Duodenal mucosa (tissue), 2 donors: ENCODE results near the gene HMGCL.
"Not testable (repeated sequence)": the region's sequence is repeated elsewhere in the genome, so short reads cannot be mapped to it uniquely, and the experiment has no call there.

Source experiments
- H3K27ac ChIP-seq: one replicate; pipeline ENCODE4 v1.7.0; 2013; ENCODE audit warnings: low read depth, low read length
- H3K27me3 ChIP-seq, 2 donors: one replicate each; pipeline ENCODE4 v1.7.0; 2013; ENCODE audit warnings: low read length in 2 of 2, control low read depth in 1 of 2; ENCODE audit not compliant: insufficient read depth in 2 of 2, control insufficient read depth in 1 of 2
- H3K36me3 ChIP-seq, 2 donors: one replicate each; pipeline ENCODE4 v1.7.0; 2013; ENCODE audit warnings: low read length in 2 of 2, control low read depth in 1 of 2; ENCODE audit not compliant: insufficient read depth in 2 of 2, control insufficient read depth in 1 of 2
- H3K4me1 ChIP-seq, 2 donors: one replicate each; pipeline ENCODE4 v1.7.0; 2013; ENCODE audit warnings: low read length in 2 of 2, control low read depth in 1 of 2; ENCODE audit not compliant: insufficient read depth in 2 of 2, control insufficient read depth in 1 of 2
- H3K4me3 ChIP-seq, 2 donors: one replicate each; pipeline ENCODE4 v1.7.0; 2013; ENCODE audit warnings: low read length in 2 of 2, low read depth in 1 of 2
- H3K9ac ChIP-seq, 2 donors: one replicate each; pipeline ENCODE4 v1.7.0; 2013; ENCODE audit warnings: low read length in 2 of 2, low read depth in 1 of 2
- H3K9me3 ChIP-seq, 2 donors: one replicate each; pipeline ENCODE4 v1.7.0; 2013; ENCODE audit warnings: low read length in 2 of 2, control low read depth in 1 of 2; ENCODE audit not compliant: control insufficient read depth in 1 of 2

The HMGCL gene

GRCh38 chr1:23809751-23810171, 15.5 kb downstream of the HMGCL start:
- peak overlapping the region; percentile 31 to 43 for H3K9ac ChIP-seq
- peaks cover 20 to 44% of the 10 kb centered on the region in 2 donors for H3K36me3 ChIP-seq
- H3K4me3 ChIP-seq, result no peak overlapping the region
- peak overlapping the region; percentile 40 for H3K27ac ChIP-seq
- peaks cover 13 to 20% of the 10 kb centered on the region in 2 donors for H3K4me1 ChIP-seq
- no peaks in the 10 kb centered on the region for H3K9me3 ChIP-seq
- H3K27me3 ChIP-seq, result no peaks in the 10 kb centered on the region

GRCh38 chr1:23807453-23807852, 17.8 kb downstream of the HMGCL start:
- Histone ChIP-seq H3K4me3 (no peak overlapping the region), H3K9ac (no peak overlapping the region), H3K36me3 (peaks cover 17 to 47% of the 10 kb centered on the region in 2 donors), H3K27ac (no peak overlapping the region), H3K27me3 (no peaks in the 10 kb centered on the region), H3K9me3 (no peaks in the 10 kb centered on the region), H3K4me1 (peaks cover 13 to 20% of the 10 kb centered on the region in 2 donors)

DNA sequence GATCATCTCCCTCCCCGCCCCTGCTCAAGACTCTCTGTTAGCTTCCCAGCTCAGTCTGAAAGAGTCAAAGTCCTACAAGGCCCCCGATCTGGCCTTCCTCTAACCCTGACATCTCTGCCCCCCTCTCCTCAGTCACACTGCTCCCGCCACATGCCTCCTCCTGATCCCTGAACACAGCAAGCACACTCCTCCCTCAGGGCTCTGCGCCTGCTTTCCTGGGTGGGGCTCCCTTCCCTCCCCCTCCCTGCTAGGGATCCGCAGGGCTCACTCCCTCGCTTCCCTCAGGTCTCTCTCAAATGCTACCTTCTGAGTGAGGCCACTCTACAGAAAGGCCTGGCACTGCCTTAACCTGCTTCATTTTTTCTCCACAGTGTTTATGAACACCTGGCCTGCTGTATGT, 18.9 kb downstream of the HMGCL start:
- H3K4me3 ChIP-seq, result no peak overlapping the region
- no peaks in the 10 kb centered on the region for H3K9me3 ChIP-seq
- no peaks in the 10 kb centered on the region for H3K27me3 ChIP-seq
- H3K27ac ChIP-seq, result no peak overlapping the region
- H3K36me3 ChIP-seq, result peaks cover 17 to 48% of the 10 kb centered on the region in 2 donors
- H3K9ac ChIP-seq, result no peak overlapping the region
- H3K4me1 ChIP-seq, result peaks cover 21 to 27% of the 10 kb centered on the region in 2 donors

- peaks cover 14 to 18% of the 10 kb centered on the region in 2 donors for H3K4me1 ChIP-seq
- H3K27ac ChIP-seq, result no peak overlapping the region
- H3K36me3 ChIP-seq, result peaks cover 17 to 48% of the 10 kb centered on the region in 2 donors
- no peaks in the 10 kb centered on the region for H3K27me3 ChIP-seq
- no peak overlapping the region for H3K9ac ChIP-seq
- no peaks in the 10 kb centered on the region for H3K9me3 ChIP-seq
- H3K4me3 ChIP-seq, result no peak overlapping the region
Measured at GRCh38 chr1:23805025-23805424, 20.2 kb downstream of the HMGCL start.

DNA sequence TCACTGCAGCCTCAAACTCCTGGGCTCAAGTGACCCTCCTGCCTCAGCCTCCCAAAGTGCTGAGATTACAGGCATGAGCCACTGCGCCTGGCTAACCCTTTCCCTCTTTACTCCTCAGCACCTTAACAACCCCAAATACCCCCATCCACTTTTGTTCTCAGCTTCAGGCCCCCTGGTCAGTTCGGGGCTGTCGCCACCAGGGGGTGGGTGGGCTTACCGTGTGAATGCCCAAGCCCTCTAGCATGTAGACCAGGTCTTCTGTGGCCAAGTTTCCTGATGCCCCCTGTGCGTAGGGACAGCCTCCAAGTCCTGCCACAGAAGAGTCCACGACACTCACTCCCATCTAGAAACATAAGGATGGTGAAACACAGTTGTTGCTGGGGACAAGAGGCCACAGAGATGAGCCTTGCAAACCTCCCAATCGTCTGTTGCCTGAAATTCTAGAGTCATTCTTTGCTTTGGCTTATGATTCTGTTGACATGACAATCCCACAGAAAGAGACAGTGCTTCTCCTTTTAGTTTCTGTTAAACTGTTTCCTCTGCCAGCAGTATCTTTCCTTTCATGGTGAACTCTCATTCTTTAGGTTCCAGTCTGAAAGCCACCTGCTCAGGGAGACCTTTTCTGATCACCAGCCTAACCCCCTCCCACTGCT, 20.9 kb downstream of the HMGCL start:
- peaks cover 17 to 48% of the 10 kb centered on the region in 2 donors for H3K36me3 ChIP-seq
- H3K27me3 ChIP-seq, result no peaks in the 10 kb centered on the region
- no peaks in the 10 kb centered on the region for H3K9me3 ChIP-seq
- H3K27ac ChIP-seq, result no peak overlapping the region
- no peak overlapping the region for H3K4me3 ChIP-seq
- no peak overlapping the region for H3K9ac ChIP-seq
- peaks cover 13 to 20% of the 10 kb centered on the region in 2 donors for H3K4me1 ChIP-seq

GRCh38 chr1:23803674-23804073, 21.6 kb downstream of the HMGCL start:
- Histone ChIP-seq H3K9me3 (no peaks in the 10 kb centered on the region), H3K36me3 (peaks cover 17 to 48% of the 10 kb centered on the region in 2 donors), H3K4me3 (no peak overlapping the region), H3K27me3 (no peaks in the 10 kb centered on the region), H3K27ac (no peak overlapping the region), H3K9ac (no peak overlapping the region), H3K4me1 (peaks cover 19 to 26% of the 10 kb centered on the region in 2 donors)

- Histone ChIP-seq H3K4me1 (peaks cover 19 to 28% of the 10 kb centered on the region in 2 donors), H3K36me3 (peaks cover 17 to 48% of the 10 kb centered on the region in 2 donors)
- not testable (repeated sequence) for H3K4me3 ChIP-seq, H3K27ac ChIP-seq, H3K27me3 ChIP-seq, H3K9ac ChIP-seq, H3K9me3 ChIP-seq
Measured at GRCh38 chr1:23802809-23803342, 22.4 kb downstream of the HMGCL start.

DNA sequence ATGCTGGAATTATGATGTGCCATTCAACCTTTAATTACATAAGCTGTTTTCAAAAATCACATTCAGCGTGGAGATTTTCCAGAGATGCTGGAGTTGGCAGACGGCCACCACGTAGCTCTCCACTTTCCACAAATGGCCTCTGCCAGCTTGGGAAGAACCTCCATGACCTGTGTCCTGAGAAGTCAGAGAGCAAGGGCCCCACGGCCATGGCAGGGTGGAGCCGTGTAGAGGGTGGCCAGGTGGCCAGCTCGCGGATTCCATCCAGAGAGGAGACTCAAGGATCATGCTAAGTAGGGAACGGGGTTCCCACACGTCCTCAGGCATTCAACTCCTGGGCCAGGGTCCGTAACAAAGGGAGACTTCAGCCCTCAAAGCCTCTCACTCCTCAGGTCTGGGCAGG, 23.4 kb downstream of the HMGCL start:
- Histone ChIP-seq H3K9ac (peak overlapping the region; percentile 81 to 87), H3K36me3 (peaks cover 12 to 48% of the 10 kb centered on the region in 2 donors), H3K4me1 (peaks cover 21 to 32% of the 10 kb centered on the region in 2 donors), H3K4me3 (peak overlapping the region; percentile 87 to 88), H3K27me3 (no peaks in the 10 kb centered on the region), H3K27ac (no peak overlapping the region), H3K9me3 (no peaks in the 10 kb centered on the region)

DNA sequence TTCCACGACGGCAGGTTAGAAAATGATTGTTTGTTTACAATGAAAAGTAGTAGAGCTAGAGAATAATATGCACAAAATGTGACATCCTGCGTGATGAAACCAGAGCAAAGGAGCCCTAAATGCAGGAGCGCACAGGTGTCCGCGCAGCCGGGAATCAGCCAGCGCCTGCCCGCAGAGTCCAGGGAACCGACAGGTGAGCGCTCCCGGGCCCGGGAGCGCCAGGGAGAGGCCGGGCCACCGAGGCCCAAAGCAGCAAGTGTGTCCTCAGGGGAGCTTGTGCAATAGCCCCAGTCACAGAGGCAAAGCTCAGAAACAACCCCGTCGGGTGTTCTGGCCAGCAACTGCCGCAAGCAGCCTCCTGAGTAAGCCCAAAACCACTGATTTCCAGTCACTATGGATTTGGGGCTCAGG, 23.9 kb downstream of the HMGCL start:
- H3K4me1 ChIP-seq, result peaks cover 25 to 36% of the 10 kb centered on the region in 2 donors
- H3K36me3 ChIP-seq, result peaks cover 11 to 47% of the 10 kb centered on the region in 2 donors
- no peaks in the 10 kb centered on the region for H3K9me3 ChIP-seq
- no peaks in the 10 kb centered on the region for H3K27me3 ChIP-seq
- H3K9ac ChIP-seq, result peak overlapping the region; percentile 81 to 87
- H3K4me3 ChIP-seq, result peak overlapping the region; percentile 87 to 88
- peak overlapping the region; percentile 83 for H3K27ac ChIP-seq

DNA sequence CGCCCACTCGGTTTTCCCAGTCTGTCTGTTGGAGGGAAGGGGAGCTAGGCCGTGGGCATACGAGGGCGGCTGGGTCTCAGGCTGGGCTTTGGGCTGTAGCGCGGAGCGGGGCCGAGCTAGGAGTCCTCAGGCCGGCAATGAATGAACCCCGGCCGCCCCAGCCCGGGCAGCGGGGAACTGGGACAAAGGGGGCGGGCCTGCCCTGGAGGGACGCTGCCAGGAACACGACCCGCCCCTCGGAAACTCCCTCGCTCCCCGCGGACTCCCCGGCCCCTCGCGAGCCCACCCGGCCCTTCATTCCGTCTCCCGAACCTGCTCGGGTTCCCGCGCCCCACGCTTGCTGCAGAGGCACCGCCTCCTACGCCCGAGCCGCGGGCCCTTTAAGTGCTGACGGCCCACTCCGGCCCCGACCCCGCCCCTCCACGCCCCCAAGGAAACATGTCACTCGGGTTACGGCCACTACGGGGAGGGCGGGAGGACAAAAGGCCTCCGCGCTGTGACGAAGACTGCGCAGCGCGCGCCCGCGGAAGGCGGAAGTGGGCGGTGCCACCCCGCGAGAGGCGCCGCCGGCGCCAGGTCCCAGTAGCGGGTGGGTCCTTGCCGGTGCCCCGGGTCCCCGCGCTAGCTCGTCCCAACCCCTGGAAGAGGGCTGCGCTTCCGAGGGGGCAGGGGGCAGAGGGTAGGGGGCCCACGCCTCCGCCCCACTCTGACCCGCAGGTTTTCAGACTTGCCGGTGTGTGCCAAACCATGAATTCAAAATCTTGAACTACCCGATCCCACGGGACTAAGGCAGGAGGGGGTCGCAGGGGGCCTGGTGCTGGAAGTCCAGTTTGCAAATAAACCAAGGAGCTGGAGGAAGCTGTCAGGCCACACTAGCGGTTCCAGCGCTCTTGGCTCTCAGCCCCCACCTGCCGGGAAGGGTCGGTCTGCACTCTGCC, 24.6 kb downstream of the HMGCL start, which contains the start of gene GALE:
TSS of gene GALE (minus strand) at position 355 of the 938 bp plus-strand sequence. CDS start 1,747 bp downstream, outside the sequence.
- peak within 1 kb of the TSS; percentile 88 to 89 for H3K4me3 ChIP-seq
- H3K4me1 ChIP-seq, result peaks cover 25 to 36% of the 10 kb centered on the region in 2 donors
- peak within 1 kb of the TSS; percentile 87 to 94 for H3K9ac ChIP-seq
- H3K27me3 ChIP-seq, result no peaks in the 10 kb centered on the region
- H3K27ac ChIP-seq, result peak within 1 kb of the TSS; percentile 96
- peaks cover 13 to 48% of the 10 kb centered on the region in 2 donors for H3K36me3 ChIP-seq
- no peaks in the 10 kb centered on the region for H3K9me3 ChIP-seq
